GM13976 (cell line): ENCODE data around the gene KLHL29.

Source experiments
- DNase-seq: peaks from one replicate; pipeline ENCODE4 v3.0.0; 2012; ENCODE audit warnings: low spot score
- CTCF ChIP-seq: IDR thresholded peaks from 2 replicates; pipeline ENCODE4 v1.5.1; 2012; ENCODE audit warnings: borderline replicate concordance, mild to moderate bottlenecking; ENCODE audit not compliant: insufficient read depth; ENCODE audit errors: extremely low read depth, missing control alignments, control extremely low read depth
- in situ Hi-C: fragments of 300-500 bp; cut with MboI; formaldehyde crosslinking; loops from one replicate; pipeline ENCODE4 v1.12.0; 2022; ENCODE audit warnings: low sequenced_read_pairs, mixed read lengths, inconsistent platforms; ENCODE audit not compliant: unreplicated experiment

KLHL29 gene

GRCh38 chr2:23611839-23612238 lies 226.9 kb downstream of the KLHL29 start:
- DNase-seq = no peak
- in situ Hi-C loops = no loop called here
- no peak for TF ChIP-seq CTCF

GRCh38 chr2:23614701-23615100 lies 229.7 kb downstream of the KLHL29 start:
- in situ Hi-C loops = no loop called here
- DNase-seq = no peak
- no peak for TF ChIP-seq CTCF

- in situ Hi-C loops = no loop called here
- DNase-seq = no peak
- TF ChIP-seq CTCF = no peak
Observed at GRCh38 chr2:23615216-23616020, 230.4 kb downstream of the KLHL29 start.

GRCh38 chr2:23616630-23617029 lies 231.7 kb downstream of the KLHL29 start:
- no peak for DNase-seq
- no peak for TF ChIP-seq CTCF
- in situ Hi-C loops = no loop called here

GRCh38 chr2:23617167-23617810 lies 232.3 kb downstream of the KLHL29 start:
- DNase-seq = no peak
- in situ Hi-C loops = no loop called here

GRCh38 chr2:23617811-23618215 lies 232.8 kb downstream of the KLHL29 start:
- in situ Hi-C loops = no loop called here
- no peak for TF ChIP-seq CTCF
- DNase-seq = no peak

More at GRCh38 chr2:23617167-23617810, 232.3 kb downstream of the KLHL29 start:
- no peak for TF ChIP-seq CTCF
